Measurements from ENCODE around the gene TPPP.
"Not testable (repeated sequence)": the region's sequence is repeated elsewhere in the genome, so short reads cannot be mapped to it uniquely, and the experiment has no call there.

GRCh38 chr5:734145-734544, 41.0 kb upstream of the TPPP start:
- not testable (repeated sequence) for TF ChIP-seq POLR2A (IDR thresholded peaks at IDR 0.05); CTCF (IDR thresholded peaks at IDR 0.05 in 4 of 5, conservative IDR thresholded peaks at IDR 0.05 in 1 of 5)

Data from gastrocnemius medialis (tissue), 4 donors.